Thoracic aorta (tissue), 2 donors: ENCODE data around the gene RFX3. TPM values are rescaled to one million over a fixed set of nuclear protein-coding genes. Genes with fewer than 3 reads are reported as not detected.

ENCODE experiments used
- ATAC-seq: fragments of 150-250 bp; one replicate; pipeline ENCODE4 v1.8.0; 2017; ENCODE audit warnings: low read depth; ENCODE audit not compliant: insufficient number of reproducible peaks, low FRiP score
- DNase-seq: peaks from one replicate; pipeline ENCODE4 v3.0.0-alpha.2; 2020; ENCODE audit warnings: low spot score
- H3K27ac ChIP-seq, 2 donors: fragments of 200-600 bp; sonication (generic); 1 replicate in 1 of 2; 2 replicates in 1 of 2; pipeline ENCODE4 v1.5.1; 2016; ENCODE audit warnings: mild to moderate bottlenecking in 2 of 2, moderate library complexity in 2 of 2
- H3K27me3 ChIP-seq: fragments of 200-600 bp; sonication (generic); replicated peaks from 2 replicates; pipeline ENCODE4 v1.6.0; 2016; ENCODE audit warnings: mild to moderate bottlenecking; ENCODE audit not compliant: insufficient read depth
- H3K36me3 ChIP-seq: fragments of 200-600 bp; sonication (generic); one replicate; pipeline ENCODE4 v1.5.1; 2016
- H3K4me1 ChIP-seq, 2 donors: fragments of 200-600 bp; sonication (generic); 1 replicate in 1 of 2; 2 replicates in 1 of 2; pipeline versions ENCODE4 v1.5.1 to v1.6.0; 2016; ENCODE audit warnings: low read depth in 2 of 2, mild to moderate bottlenecking in 1 of 2; ENCODE audit not compliant: control insufficient read depth in 1 of 2
- H3K4me3 ChIP-seq: fragments of 200-600 bp; sonication (generic); 2 replicates; pipeline ENCODE4 v1.5.1; 2016; ENCODE audit warnings: mild to moderate bottlenecking
- H3K9me3 ChIP-seq: fragments of 200-600 bp; sonication (generic); 2 replicates; pipeline ENCODE4 v1.5.1; 2016
- total RNA-seq, 2 donors: library from RNA; depleted of rRNA; stranded (reverse); fragments of >200 nt; gene quantifications; one replicate each; pipeline versions ENCODE4 v1.1.0 to v1.2.3, GENCODE V29; 2016
- TF ChIP-seq, protein P1 (sequence below): fragments of 200-600 bp; sonication (generic); IDR thresholded peaks from one replicate; pipeline ENCODE4 v1.5.1; 2019; ENCODE audit warnings: antibody characterized with exemption

RFX3 gene
- total RNA-seq, 2 donors from 2014 or later = 2.6 to 15.6 TPM

DNA sequence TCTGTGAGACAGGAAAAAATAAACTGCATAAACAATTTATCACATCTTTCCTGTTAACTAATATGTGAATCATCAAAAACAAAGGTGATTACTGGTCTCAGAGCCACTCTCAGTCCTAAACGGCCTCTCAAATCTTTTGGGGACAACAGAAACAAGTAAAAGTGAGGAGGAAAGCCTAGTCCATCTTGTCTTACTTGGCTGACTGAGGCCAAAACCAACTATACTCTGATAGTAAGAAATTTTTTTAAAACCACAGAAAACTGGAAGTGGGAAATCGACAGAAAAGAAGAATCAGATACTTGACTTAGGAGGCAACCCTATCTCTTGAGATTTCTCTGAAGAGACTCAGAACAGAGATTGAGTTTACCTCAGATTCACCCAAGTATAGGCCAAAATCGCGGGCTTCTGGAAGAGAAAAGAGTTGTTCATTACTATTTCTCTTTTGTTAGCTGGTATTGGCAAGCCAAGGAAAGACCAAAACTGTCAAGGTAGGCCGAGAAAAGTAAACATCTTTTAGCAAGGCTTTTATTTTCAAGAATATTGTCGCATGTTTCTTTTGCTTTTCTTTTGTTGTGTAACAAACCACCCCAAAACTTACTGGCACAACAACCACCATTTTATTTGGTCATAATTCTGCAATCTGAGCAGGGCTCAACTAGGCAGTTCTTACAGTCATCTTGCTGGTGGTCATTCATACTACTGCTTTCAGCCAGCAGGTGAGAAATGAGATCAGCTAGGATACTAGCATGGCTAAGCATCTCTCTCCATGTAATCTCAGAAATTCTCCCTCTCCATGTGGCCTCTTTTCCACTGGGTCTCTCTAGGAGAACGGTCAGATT is 46.1 kb downstream of the RFX3 start:
- Histone ChIP-seq H3K27me3 (no peaks in the 10 kb centered on the region), H3K4me1 (no peaks in the 10 kb centered on the region), H3K9me3 (no peaks in the 10 kb centered on the region), H3K27ac (no peak overlapping the region), H3K4me3 (no peak overlapping the region), H3K36me3 (no peaks in the 10 kb centered on the region)
- DNase-seq = no peak
- TF ChIP-seq, protein P1, sequence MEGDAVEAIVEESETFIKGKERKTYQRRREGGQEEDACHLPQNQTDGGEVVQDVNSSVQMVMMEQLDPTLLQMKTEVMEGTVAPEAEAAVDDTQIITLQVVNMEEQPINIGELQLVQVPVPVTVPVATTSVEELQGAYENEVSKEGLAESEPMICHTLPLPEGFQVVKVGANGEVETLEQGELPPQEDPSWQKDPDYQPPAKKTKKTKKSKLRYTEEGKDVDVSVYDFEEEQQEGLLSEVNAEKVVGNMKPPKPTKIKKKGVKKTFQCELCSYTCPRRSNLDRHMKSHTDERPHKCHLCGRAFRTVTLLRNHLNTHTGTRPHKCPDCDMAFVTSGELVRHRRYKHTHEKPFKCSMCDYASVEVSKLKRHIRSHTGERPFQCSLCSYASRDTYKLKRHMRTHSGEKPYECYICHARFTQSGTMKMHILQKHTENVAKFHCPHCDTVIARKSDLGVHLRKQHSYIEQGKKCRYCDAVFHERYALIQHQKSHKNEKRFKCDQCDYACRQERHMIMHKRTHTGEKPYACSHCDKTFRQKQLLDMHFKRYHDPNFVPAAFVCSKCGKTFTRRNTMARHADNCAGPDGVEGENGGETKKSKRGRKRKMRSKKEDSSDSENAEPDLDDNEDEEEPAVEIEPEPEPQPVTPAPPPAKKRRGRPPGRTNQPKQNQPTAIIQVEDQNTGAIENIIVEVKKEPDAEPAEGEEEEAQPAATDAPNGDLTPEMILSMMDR = no peak
- ATAC-seq = no peak

DNA sequence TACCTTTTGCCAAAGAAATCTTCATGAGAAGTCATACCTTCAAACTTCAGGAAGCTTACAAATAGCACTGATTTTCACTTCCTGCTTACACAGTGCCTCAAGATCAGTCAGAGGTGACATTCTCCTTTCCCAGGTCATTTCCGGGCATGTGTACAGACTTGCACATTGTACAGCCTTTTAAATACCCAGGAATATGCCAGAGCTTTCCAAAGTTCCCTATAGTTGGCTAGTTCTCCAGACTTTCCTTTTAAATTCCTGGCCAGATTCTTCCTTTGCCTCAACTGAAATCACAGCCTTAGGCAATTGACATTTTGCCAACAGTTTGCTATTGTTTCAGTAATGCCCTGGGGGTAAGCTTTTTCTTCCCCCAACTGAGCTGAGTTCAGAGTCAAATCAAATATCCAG is 47.2 kb downstream of the RFX3 start:
- H3K4me3 ChIP-seq = no peak overlapping the region
- TF ChIP-seq, protein P1 = no peak
- ATAC-seq (no peak), DNase-seq (no peak)
- H3K27ac ChIP-seq = no peak overlapping the region
- no peaks in the 10 kb centered on the region for H3K27me3 ChIP-seq
- H3K9me3 ChIP-seq = no peaks in the 10 kb centered on the region
- no peaks in the 10 kb centered on the region for H3K36me3 ChIP-seq
- H3K4me1 ChIP-seq = peaks cover 0 to 3% of the 10 kb centered on the region in 2 donors

DNA sequence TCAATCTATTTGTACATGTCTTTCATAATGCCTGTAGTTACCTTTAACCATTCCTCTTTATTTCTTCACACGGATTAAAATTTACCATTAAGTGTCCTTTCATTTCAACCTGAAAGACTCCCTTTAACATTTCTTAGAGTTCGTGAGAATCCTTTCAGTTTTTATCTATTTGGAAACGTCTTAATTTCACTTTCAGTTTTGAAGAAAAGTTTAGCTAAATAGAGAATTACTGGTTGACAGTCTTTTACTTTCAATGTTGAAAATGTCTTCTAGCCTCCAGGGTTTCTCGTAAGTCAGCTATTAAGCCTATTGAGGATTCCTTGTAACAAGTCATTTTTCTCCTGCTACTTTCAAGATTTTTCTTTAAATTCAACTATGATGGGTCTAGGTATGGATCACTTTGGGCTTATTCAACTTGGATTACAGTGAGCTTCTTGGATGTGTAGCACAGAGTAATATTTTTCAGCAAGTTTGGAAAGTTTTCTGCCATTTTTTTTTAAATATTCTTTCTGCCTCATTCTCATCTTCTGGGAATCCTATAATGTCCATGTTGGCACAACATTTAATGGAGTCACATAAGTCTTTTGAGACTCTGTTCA is 48.5 kb downstream of the RFX3 start:
- ATAC-seq = no peak
- DNase-seq = no peak
- no peaks in the 10 kb centered on the region for H3K9me3 ChIP-seq
- TF ChIP-seq, protein P1 = no peak
- no peaks in the 10 kb centered on the region for H3K36me3 ChIP-seq
- peaks cover 0 to 3% of the 10 kb centered on the region in 2 donors for H3K4me1 ChIP-seq
- no peak overlapping the region for H3K27ac ChIP-seq
- H3K27me3 ChIP-seq = no peaks in the 10 kb centered on the region
- H3K4me3 ChIP-seq = no peak overlapping the region

DNA sequence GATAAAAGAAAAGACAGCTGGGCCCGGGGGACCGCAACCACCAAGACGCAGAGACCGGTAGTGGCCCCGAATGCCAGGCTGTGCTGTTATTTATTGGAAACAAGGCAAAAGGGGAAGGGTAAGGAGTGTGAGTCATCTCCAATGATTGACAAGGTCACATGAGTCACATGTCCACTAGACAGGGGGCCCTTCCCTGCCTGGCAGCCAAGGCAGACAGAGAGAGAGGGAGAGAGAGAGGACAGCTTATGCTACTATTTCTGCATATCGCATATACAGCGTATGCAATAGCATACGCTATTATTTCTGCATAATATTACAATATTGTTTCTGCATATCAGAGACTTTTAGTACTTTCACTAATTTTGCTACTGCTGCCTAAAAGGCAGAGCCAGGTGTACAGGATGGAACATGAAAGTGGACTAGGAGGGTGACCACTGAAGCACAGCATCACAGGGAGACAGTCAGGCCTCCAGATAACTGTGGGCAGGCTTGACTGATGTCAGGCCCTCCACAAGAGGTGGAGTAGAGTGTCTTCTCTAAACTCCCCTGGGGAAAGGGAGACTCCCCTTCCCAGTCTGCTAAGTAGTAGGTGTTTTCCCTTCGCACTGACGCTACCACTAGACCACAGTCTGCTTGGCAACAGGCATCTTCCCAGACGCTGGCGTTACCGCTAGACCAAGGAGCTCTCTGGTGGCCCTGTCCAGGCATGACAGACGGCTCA is 50.3 kb downstream of the RFX3 start:
- TF ChIP-seq, protein P1 = no peak
- no peaks in the 10 kb centered on the region for H3K36me3 ChIP-seq
- no peaks in the 10 kb centered on the region for H3K27me3 ChIP-seq
- no peak overlapping the region for H3K27ac ChIP-seq
- no peak for DNase-seq
- peaks cover 0 to 3% of the 10 kb centered on the region in 2 donors for H3K4me1 ChIP-seq
- H3K9me3 ChIP-seq = no peaks in the 10 kb centered on the region
- H3K4me3 ChIP-seq = no peak overlapping the region
- no peak for ATAC-seq

DNA sequence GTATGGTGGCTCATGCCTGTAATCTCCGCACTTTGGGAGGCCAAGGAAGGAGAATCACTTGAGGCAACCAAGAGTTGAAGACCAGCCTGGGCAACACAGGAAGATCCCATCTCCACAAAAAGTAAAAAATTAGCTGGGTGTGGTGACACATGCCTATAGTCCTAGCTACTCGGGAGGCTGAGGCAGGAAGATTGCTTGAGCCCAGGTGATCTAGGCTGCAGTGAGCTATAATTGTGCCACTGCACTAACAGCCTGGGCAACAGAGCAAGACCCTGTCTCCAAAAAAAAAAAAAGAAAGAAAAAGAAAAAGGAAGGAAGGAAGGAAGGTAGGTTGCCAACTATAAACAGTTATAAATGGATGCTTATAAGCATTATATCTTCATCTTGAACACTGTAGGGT is 51.0 kb downstream of the RFX3 start:
- no peak for ATAC-seq
- H3K4me1 ChIP-seq = peaks cover 0 to 3% of the 10 kb centered on the region in 2 donors
- H3K4me3 ChIP-seq = no peak overlapping the region

More for the DNA sequence above, 51.0 kb downstream of the RFX3 start:
- no peak for DNase-seq
- H3K27me3 ChIP-seq = no peaks in the 10 kb centered on the region
- H3K36me3 ChIP-seq = no peaks in the 10 kb centered on the region
- TF ChIP-seq, protein P1 = no peak
- no peak overlapping the region for H3K27ac ChIP-seq
- H3K9me3 ChIP-seq = no peaks in the 10 kb centered on the region
